A549 (cell line): ENCODE data around the gene DAB1. TPM values are rescaled to one million over a fixed set of nuclear protein-coding genes. Genes with fewer than 3 reads are reported as not detected.

Experiments used
- ATAC-seq, 2 experiments: fragments of 200-7000 bp in 1 of 2; fragments of >200 bp in 1 of 2; cut with Nextera tagmentation in 1 of 2; cut with Tn5 transposase in 1 of 2; 3 replicates each; pipeline versions ENCODE4 v1.8.0 to v1.9.1; 2018 to 2020; ENCODE audit warnings: mild to moderate bottlenecking in 1 of 2, moderate library complexity in 1 of 2
- CTCF ChIA-PET: fragments of 300-600 bp; sonication (Branson Sonifier 250); formaldehyde crosslinking; extraction: SDS; loops from one replicate; lab custom pipeline; 2021; ENCODE audit warnings: antibody characterized with exemption, inconsistent platforms; lab: Yijun Ruan, JAX
- POLR2A ChIA-PET: fragments of 350-600 bp; formaldehyde crosslinking; extraction: SDS; loops from one replicate; lab custom pipeline; 2021; ENCODE audit warnings: antibody characterized with exemption, inconsistent platforms; lab: Yijun Ruan, JAX
- DNase-seq, 2 experiments: peaks; one replicate each; pipeline versions ENCODE4 v3.0.0 to v3.0.0-alpha.2; 2011 to 2016; ENCODE audit warnings: low read depth in 1 of 2, low spot score in 1 of 2
- FAIRE-seq: peaks from 2 replicates; lab custom pipeline; 2011; peaks lifted over from hg19 to GRCh38; lab: Jason Lieb, UNC
- H3K27ac ChIP-seq, 2 experiments: fragments of >200 bp; sonication (Bioruptor Twin); formaldehyde crosslinking; 3 replicates each; pipeline ENCODE4 v1.5.1; 2016 to 2017
- H3K4me1 ChIP-seq: fragments of >200 bp; sonication (Bioruptor Twin); formaldehyde crosslinking; 3 replicates; pipeline ENCODE4 v1.6.1; 2016
- H3K4me2 ChIP-seq: fragments of >200 bp; sonication (Bioruptor Twin); formaldehyde crosslinking; 3 replicates; pipeline ENCODE4 v1.6.1; 2016
- H3K4me3 ChIP-seq: fragments of >200 bp; sonication (Bioruptor Twin); formaldehyde crosslinking; 3 replicates; pipeline ENCODE4 v1.5.1; 2016
- H3K9me3 ChIP-seq: fragments of >200 bp; sonication (Bioruptor Twin); formaldehyde crosslinking; 3 replicates; pipeline ENCODE4 v1.6.1; 2016
- BHLHE40 ChIP-seq: IDR thresholded peaks from 2 replicates; pipeline ENCODE4 v1.6.1; 2012; ENCODE audit warnings: low read depth, low read length, inconsistent platforms
- EHMT2 ChIP-seq: fragments of 200-600 bp; sonication (generic); IDR thresholded peaks from 2 replicates; pipeline ENCODE4 v1.6.1; 2016; ENCODE audit warnings: antibody characterized with exemption, low read depth, mild to moderate bottlenecking, moderate library complexity
- FOSL2 ChIP-seq, 2 experiments: fragments of 450-650 bp in 1 of 2; fragments of >200 bp in 1 of 2; sonication (Bioruptor Twin) in 1 of 2; formaldehyde crosslinking; IDR thresholded peaks; 2 replicates each; pipeline versions ENCODE4 v1.5.0 to v1.6.1; 2016 to 2020; ENCODE audit warnings: mild to moderate bottlenecking in 1 of 2, moderate library complexity in 1 of 2
- FOXS1 ChIP-seq: fragments of 250-450 bp; sonication (Bioruptor Pico); IDR thresholded peaks from 2 replicates; pipeline ENCODE4 v1.5.0; 2020; ENCODE audit warnings: mild to moderate bottlenecking, moderate library complexity
- HDAC2 ChIP-seq: fragments of 200-600 bp; sonication (generic); IDR thresholded peaks from 2 replicates; pipeline ENCODE4 v1.6.1; 2016
- HOXB5 ChIP-seq: fragments of 250-450 bp; sonication (Bioruptor Pico); IDR thresholded peaks from 2 replicates; pipeline ENCODE4 v1.5.0; 2020; ENCODE audit warnings: mild to moderate bottlenecking, moderate library complexity
- KDM5A ChIP-seq: fragments of 200-600 bp; sonication (generic); IDR thresholded peaks from 2 replicates; pipeline ENCODE4 v1.6.1; 2016; ENCODE audit warnings: antibody characterized with exemption, mild to moderate bottlenecking
- MAFK ChIP-seq: fragments of 450-650 bp; IDR thresholded peaks from 2 replicates; pipeline ENCODE4 v1.6.1; 2014; ENCODE audit not compliant: partially characterized antibody
- MAZ ChIP-seq: fragments of 150-350 bp; IDR thresholded peaks from 2 replicates; pipeline ENCODE4 v1.6.1; 2014; ENCODE audit warnings: antibody characterized with exemption, low read depth, low read length, borderline replicate concordance
- MYC ChIP-seq: IDR thresholded peaks from 2 replicates; pipeline ENCODE4 v1.6.1; 2012; ENCODE audit warnings: mild to moderate bottlenecking, inconsistent platforms, low read length, improper control_type of control experiment, borderline replicate concordance
- NFE2L2 ChIP-seq: fragments of 150-350 bp; conservative IDR thresholded peaks from 2 replicates; pipeline ENCODE4 v1.6.1; 2014; ENCODE audit warnings: low read length
- NPAS2 ChIP-seq: fragments of 250-450 bp; sonication (Bioruptor Pico); IDR thresholded peaks from 2 replicates; pipeline ENCODE4 v1.8.0; 2022; ENCODE audit warnings: mild to moderate bottlenecking, moderate library complexity, borderline replicate concordance
- PHF8 ChIP-seq: fragments of 200-600 bp; sonication (generic); IDR thresholded peaks from 2 replicates; pipeline ENCODE4 v1.6.1; 2016; ENCODE audit warnings: low read depth, mild to moderate bottlenecking, antibody characterized with exemption, moderate library complexity, borderline replicate concordance
- POLR2AphosphoS2 ChIP-seq: conservative IDR thresholded peaks from 2 replicates; pipeline ENCODE4 v1.6.1; 2012; ENCODE audit warnings: low read length, improper control_type of control experiment, inconsistent platforms
- RAD21 ChIP-seq, 2 experiments: fragments of >200 bp in 1 of 2; sonication (Bioruptor Twin) in 1 of 2; formaldehyde crosslinking in 1 of 2; IDR thresholded peaks in 1 of 2; conservative IDR thresholded peaks in 1 of 2; 2 replicates in 1 of 2; 3 replicates in 1 of 2; pipeline ENCODE4 v1.6.1; 2012 to 2018; ENCODE audit warnings: inconsistent platforms in 1 of 2
- RCOR1 ChIP-seq: fragments of 150-350 bp; IDR thresholded peaks from 2 replicates; pipeline ENCODE4 v1.6.1; 2014; ENCODE audit warnings: antibody characterized with exemption, low read length, low read depth
- RNF2 ChIP-seq: fragments of 200-600 bp; sonication (generic); IDR thresholded peaks from 2 replicates; pipeline ENCODE4 v1.6.1; 2016; ENCODE audit warnings: low read depth, mild to moderate bottlenecking, antibody characterized with exemption, moderate library complexity, borderline replicate concordance
- SMC3 ChIP-seq: fragments of >200 bp; sonication (Bioruptor Twin); formaldehyde crosslinking; IDR thresholded peaks from 3 replicates; pipeline ENCODE4 v1.6.1; 2018; ENCODE audit warnings: inconsistent platforms
- TFCP2L1 ChIP-seq: fragments of 250-450 bp; sonication (Bioruptor Pico); IDR thresholded peaks from 2 replicates; pipeline ENCODE4 v1.5.0; 2021; ENCODE audit warnings: mild to moderate bottlenecking
- TP53 ChIP-seq: fragments of 250-450 bp; sonication (Bioruptor Pico); IDR thresholded peaks from 2 replicates; pipeline ENCODE4 v1.5.0; 2021; ENCODE audit warnings: mild to moderate bottlenecking, moderate library complexity
- ZNF302 ChIP-seq: fragments of 250-450 bp; sonication (Bioruptor Pico); IDR thresholded peaks from 2 replicates; pipeline ENCODE4 v1.9.0; 2021; ENCODE audit warnings: inconsistent platforms, mild to moderate bottlenecking, moderate library complexity
- ZSCAN20 ChIP-seq: fragments of 250-450 bp; sonication (Bioruptor Pico); IDR thresholded peaks from 2 replicates; pipeline ENCODE4 v1.8.0; 2022; ENCODE audit warnings: mild to moderate bottlenecking, moderate library complexity
- WGBS: methylation state at CpG from one replicate; pipeline ENCODE4 v1.1.6; 2017; ENCODE audit errors: missing lambda C conversion rate; 5-methylcytosine and 5-hydroxymethylcytosine counted together
- polyA plus RNA-seq, 4 experiments: library from polyadenylated mRNA; depleted of rRNA in 3 of 4; stranded (reverse); fragments of >200 nt; fragmentation: RNase III in 1 of 4; extraction: RNeasy Plus Mini Kit Qiagen cat#74134 plus additional on column Dnase treatment in 1 of 4; gene quantifications; 2 replicates in 3 of 4; 3 replicates in 1 of 4; pipeline ENCODE4 v1.2.3, GENCODE V29; 2011 to 2017
- TF ChIP-seq, protein P1 (sequence below): fragments of 150-350 bp; IDR thresholded peaks from 2 replicates; pipeline ENCODE4 v1.6.1; 2014; ENCODE audit warnings: low read depth, mild to moderate bottlenecking, low read length
- TF ChIP-seq, protein P2 (sequence below): fragments of >200 bp; sonication (Bioruptor Twin); formaldehyde crosslinking; IDR thresholded peaks from 3 replicates; pipeline ENCODE4 v1.5.1; 2016
- TF ChIP-seq, protein P3 (sequence below): fragments of 200-600 bp; sonication (generic); IDR thresholded peaks from 2 replicates; pipeline ENCODE4 v1.6.1; 2016; ENCODE audit warnings: antibody characterized with exemption, mild to moderate bottlenecking, moderate library complexity
- TF ChIP-seq, protein P4 (sequence below): fragments of 250-450 bp; sonication (Bioruptor Pico); IDR thresholded peaks from 2 replicates; pipeline ENCODE4 v1.5.0; 2021; ENCODE audit warnings: mild to moderate bottlenecking, moderate library complexity, borderline replicate concordance
- TF ChIP-seq, protein P5 (sequence below): fragments of 450-650 bp; IDR thresholded peaks from 2 replicates; pipeline ENCODE4 v1.6.1; 2014; ENCODE audit warnings: antibody characterized with exemption
- TF ChIP-seq, protein P6 (sequence below): IDR thresholded peaks from 2 replicates; pipeline ENCODE4 v1.6.1; 2012

DAB1 gene
- polyA plus RNA-seq, 2 of the 4 experiments (the other 2 are of a cell fraction), result not detected

DNA sequence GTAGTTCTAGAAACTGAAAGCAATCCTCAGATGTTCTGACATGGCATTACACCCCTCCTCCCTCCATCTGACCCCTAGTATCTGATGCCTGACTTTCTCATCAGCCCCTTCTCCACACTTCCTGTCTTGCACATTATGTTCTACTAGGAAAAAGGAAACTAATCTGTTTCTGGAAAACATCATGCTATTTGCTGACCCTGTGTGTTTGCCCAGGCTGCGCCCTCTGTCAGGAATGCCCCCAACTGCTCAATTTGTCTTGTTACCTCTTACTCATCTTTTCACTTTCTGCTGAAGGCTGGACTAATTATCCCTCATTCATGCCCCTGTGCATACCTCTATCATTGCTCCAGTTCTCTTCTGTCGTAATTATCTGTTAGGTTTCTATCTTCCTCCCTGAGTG, 37.5 kb upstream of the DAB1 start:
- H3K4me1 ChIP-seq, result no peaks in the 10 kb centered on the region
- DNase-seq (no peak), ATAC-seq (no peak)
- no peak overlapping the region for H3K4me3 ChIP-seq
- POLR2A ChIA-PET, result no interaction called here
- no peak overlapping the region for H3K4me2 ChIP-seq
- H3K9me3 ChIP-seq, result no peaks in the 10 kb centered on the region
- 7% methylated on average over 2 of the region's 2 CpGs for WGBS
- CTCF ChIA-PET, result interaction anchor here (0.7 kb wide), 1 partner anchor 11 kb away, joined by 4 read pairs; no protein-coding TSS in a partner anchor
- TF ChIP-seq SMC3, result no peak
- no peak for TF ChIP-seq ZNF302 (CRISPR knock-in tag)
- TF ChIP-seq MAFK, result no peak
- no peak for TF ChIP-seq NPAS2 (CRISPR knock-in tag)
- no peak for TF ChIP-seq FOSL2 (IDR thresholded peaks at IDR 0.05)
- no peak for TF ChIP-seq FOSL2 (CRISPR knock-in tag; IDR thresholded peaks at IDR 0.05)
- TF ChIP-seq BHLHE40, result no peak
- no peak for TF ChIP-seq ZSCAN20 (CRISPR knock-in tag)
- no peak for TF ChIP-seq RAD21 (conservative IDR thresholded peaks at IDR 0.05 in 1 of 2, IDR thresholded peaks at IDR 0.05 in 1 of 2)
- no peak for TF ChIP-seq MAZ
- no peak for TF ChIP-seq HOXB5 (CRISPR knock-in tag)
- no peak for TF ChIP-seq RNF2
- TF ChIP-seq EHMT2, result no peak
- no peak for TF ChIP-seq TFCP2L1 (CRISPR knock-in tag)
- no peak for TF ChIP-seq PHF8
- no peak for TF ChIP-seq POLR2AphosphoS2
- TF ChIP-seq TP53 (CRISPR knock-in tag), result no peak
- TF ChIP-seq FOXS1 (CRISPR knock-in tag), result no peak
- TF ChIP-seq, all 56 proteins: peak for 0
- no peak for FAIRE-seq
- no peak overlapping the region for H3K27ac ChIP-seq

DNA sequence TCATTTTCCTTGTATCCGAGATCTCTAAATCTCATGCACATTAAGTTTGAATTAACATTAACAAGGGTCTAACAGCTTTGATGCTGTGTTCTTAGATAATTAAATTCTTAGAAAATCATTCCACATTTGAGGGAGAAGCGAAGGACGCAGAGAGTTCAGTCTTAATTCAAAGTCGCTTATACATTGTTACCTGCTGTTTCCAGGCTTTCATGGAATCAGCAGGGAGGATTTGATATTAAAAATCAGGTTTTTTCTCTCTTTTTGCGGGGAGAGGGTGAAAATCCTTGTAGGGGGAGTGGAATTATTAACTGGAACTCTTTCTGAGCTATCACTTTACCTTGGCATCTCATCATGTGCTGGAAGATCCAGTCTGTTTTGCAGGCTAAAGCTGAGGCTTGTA, 27.7 kb upstream of the DAB1 start:
- DNase-seq (no peak), FAIRE-seq (no peak), ATAC-seq (no peak)
- Histone ChIP-seq H3K4me2 (no peak overlapping the region), H3K27ac (no peak overlapping the region), H3K4me3 (no peak overlapping the region), H3K4me1 (no peaks in the 10 kb centered on the region), H3K9me3 (no peaks in the 10 kb centered on the region)
- POLR2A ChIA-PET, result no interaction called here
- 11% methylated on average over 5 of the region's 5 CpGs for WGBS
- CTCF ChIA-PET, result no interaction called here
- TF ChIP-seq, protein P1, sequence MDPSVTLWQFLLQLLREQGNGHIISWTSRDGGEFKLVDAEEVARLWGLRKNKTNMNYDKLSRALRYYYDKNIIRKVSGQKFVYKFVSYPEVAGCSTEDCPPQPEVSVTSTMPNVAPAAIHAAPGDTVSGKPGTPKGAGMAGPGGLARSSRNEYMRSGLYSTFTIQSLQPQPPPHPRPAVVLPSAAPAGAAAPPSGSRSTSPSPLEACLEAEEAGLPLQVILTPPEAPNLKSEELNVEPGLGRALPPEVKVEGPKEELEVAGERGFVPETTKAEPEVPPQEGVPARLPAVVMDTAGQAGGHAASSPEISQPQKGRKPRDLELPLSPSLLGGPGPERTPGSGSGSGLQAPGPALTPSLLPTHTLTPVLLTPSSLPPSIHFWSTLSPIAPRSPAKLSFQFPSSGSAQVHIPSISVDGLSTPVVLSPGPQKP, result no peak
- TF ChIP-seq PHF8, result no peak
- TF ChIP-seq, protein P2, sequence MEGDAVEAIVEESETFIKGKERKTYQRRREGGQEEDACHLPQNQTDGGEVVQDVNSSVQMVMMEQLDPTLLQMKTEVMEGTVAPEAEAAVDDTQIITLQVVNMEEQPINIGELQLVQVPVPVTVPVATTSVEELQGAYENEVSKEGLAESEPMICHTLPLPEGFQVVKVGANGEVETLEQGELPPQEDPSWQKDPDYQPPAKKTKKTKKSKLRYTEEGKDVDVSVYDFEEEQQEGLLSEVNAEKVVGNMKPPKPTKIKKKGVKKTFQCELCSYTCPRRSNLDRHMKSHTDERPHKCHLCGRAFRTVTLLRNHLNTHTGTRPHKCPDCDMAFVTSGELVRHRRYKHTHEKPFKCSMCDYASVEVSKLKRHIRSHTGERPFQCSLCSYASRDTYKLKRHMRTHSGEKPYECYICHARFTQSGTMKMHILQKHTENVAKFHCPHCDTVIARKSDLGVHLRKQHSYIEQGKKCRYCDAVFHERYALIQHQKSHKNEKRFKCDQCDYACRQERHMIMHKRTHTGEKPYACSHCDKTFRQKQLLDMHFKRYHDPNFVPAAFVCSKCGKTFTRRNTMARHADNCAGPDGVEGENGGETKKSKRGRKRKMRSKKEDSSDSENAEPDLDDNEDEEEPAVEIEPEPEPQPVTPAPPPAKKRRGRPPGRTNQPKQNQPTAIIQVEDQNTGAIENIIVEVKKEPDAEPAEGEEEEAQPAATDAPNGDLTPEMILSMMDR, result no peak
- TF ChIP-seq POLR2AphosphoS2, result no peak
- TF ChIP-seq, protein P3, sequence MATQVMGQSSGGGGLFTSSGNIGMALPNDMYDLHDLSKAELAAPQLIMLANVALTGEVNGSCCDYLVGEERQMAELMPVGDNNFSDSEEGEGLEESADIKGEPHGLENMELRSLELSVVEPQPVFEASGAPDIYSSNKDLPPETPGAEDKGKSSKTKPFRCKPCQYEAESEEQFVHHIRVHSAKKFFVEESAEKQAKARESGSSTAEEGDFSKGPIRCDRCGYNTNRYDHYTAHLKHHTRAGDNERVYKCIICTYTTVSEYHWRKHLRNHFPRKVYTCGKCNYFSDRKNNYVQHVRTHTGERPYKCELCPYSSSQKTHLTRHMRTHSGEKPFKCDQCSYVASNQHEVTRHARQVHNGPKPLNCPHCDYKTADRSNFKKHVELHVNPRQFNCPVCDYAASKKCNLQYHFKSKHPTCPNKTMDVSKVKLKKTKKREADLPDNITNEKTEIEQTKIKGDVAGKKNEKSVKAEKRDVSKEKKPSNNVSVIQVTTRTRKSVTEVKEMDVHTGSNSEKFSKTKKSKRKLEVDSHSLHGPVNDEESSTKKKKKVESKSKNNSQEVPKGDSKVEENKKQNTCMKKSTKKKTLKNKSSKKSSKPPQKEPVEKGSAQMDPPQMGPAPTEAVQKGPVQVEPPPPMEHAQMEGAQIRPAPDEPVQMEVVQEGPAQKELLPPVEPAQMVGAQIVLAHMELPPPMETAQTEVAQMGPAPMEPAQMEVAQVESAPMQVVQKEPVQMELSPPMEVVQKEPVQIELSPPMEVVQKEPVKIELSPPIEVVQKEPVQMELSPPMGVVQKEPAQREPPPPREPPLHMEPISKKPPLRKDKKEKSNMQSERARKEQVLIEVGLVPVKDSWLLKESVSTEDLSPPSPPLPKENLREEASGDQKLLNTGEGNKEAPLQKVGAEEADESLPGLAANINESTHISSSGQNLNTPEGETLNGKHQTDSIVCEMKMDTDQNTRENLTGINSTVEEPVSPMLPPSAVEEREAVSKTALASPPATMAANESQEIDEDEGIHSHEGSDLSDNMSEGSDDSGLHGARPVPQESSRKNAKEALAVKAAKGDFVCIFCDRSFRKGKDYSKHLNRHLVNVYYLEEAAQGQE, result no peak
- TF ChIP-seq NFE2L2, result no peak
- TF ChIP-seq, protein P4, sequence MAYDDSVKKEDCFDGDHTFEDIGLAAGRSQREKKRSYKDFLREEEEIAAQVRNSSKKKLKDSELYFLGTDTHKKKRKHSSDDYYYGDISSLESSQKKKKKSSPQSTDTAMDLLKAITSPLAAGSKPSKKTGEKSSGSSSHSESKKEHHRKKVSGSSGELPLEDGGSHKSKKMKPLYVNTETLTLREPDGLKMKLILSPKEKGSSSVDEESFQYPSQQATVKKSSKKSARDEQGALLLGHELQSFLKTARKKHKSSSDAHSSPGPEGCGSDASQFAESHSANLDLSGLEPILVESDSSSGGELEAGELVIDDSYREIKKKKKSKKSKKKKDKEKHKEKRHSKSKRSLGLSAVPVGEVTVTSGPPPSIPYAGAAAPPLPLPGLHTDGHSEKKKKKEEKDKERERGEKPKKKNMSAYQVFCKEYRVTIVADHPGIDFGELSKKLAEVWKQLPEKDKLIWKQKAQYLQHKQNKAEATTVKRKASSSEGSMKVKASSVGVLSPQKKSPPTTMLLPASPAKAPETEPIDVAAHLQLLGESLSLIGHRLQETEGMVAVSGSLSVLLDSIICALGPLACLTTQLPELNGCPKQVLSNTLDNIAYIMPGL, result no peak
- no peak for TF ChIP-seq KDM5A
- TF ChIP-seq HDAC2, result no peak
- no peak for TF ChIP-seq EHMT2
- TF ChIP-seq HOXB5 (CRISPR knock-in tag), result no peak
- no peak for TF ChIP-seq FOSL2 (IDR thresholded peaks at IDR 0.05)
- TF ChIP-seq FOSL2 (CRISPR knock-in tag; IDR thresholded peaks at IDR 0.05), result no peak
- TF ChIP-seq, protein P5, sequence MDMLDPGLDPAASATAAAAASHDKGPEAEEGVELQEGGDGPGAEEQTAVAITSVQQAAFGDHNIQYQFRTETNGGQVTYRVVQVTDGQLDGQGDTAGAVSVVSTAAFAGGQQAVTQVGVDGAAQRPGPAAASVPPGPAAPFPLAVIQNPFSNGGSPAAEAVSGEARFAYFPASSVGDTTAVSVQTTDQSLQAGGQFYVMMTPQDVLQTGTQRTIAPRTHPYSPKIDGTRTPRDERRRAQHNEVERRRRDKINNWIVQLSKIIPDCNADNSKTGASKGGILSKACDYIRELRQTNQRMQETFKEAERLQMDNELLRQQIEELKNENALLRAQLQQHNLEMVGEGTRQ, result no peak
- TF ChIP-seq, protein P6, sequence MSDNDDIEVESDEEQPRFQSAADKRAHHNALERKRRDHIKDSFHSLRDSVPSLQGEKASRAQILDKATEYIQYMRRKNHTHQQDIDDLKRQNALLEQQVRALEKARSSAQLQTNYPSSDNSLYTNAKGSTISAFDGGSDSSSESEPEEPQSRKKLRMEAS, result no peak
- no peak for TF ChIP-seq MYC
- TF ChIP-seq RCOR1, result no peak
